Inflammatory macrophage (primary cell): ENCODE data around the gene KRT4.
"Not testable (repeated sequence)": the region's sequence is repeated elsewhere in the genome, so short reads cannot be mapped to it uniquely, and the experiment has no call there.

Experiments
- DNase-seq, 2 donors: peaks; one replicate each; pipeline ENCODE4 v3.0.0-alpha.2; 2020 to 2022
- total RNA-seq, 18 experiments: gene quantifications; one replicate each; lab custom pipeline; 2026; ENCODE audit warnings: mixed read lengths in 6 of 18, inconsistent platforms in 2 of 18; lab: John Stamatoyannopoulos, UW

The KRT4 gene
- total RNA-seq: 0 to 2.1 (median 0.20) reads per million in 18 experiments

DNA sequence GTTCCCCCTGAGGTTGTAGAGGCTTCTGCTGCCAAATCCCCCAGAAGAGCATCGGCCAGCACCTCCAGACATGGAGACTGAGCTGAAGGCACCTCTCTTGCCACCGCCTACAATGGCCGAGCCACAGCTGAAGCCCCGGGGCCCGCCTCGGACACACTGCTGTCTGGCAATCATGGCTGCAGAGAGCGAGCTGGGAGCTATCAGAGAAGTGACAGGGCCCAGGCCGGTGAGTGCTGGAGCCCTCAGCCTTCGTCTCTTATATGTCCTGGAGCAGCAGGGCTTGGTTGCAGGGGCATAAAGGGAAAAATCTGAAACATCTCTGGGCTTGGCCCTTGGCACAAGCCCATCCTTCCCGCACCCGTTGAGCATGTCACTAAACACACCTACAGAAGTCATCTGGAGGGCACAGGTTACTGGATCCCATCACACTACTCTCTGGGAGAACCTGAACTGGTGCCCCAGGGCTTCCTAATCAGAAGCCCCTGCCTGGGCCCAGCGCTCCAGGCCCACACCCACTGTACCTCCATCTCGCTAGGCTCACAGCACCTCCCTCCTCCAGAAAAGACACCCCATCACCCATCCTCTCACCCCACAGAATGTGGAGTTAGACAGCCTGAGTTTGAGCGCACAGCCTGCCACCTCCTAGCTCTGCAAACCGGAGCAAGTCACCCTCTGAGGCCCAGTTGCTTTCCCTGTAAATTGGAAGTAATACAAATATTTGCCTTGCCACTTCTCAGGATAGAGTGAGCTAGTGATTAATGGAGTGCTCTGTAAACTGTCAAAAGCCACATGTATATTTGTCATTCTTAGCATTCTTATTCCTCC lies at the start of gene KRT4:
Gene KRT4, minus strand, starts transcription at position 232 of the 825 bp plus-strand sequence. Its CDS starts 58 bp downstream, at position 174.
- DNase-seq: no peak

DNA sequence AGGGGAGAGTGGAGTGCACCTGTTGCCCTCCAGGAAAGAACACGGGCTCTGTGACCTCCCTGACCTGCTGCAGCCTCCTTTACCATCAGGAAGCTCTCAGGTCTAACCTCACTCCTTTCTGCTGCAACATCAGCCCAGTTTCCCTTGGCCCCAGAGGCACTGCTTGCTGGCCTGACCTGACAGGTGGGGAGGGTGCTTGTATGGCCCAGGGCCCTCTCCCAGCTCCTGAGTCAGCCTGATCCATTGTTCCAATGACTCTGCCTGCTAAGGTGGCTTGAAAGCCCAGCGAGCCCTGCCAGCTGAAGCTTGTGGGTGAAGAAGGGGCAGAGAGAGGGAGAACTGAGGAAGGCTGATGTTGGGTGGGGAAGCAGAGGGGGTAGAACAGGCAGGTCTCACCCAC lies 48.1 kb upstream of the KRT4 start:
- DNase-seq: no peak

DNA sequence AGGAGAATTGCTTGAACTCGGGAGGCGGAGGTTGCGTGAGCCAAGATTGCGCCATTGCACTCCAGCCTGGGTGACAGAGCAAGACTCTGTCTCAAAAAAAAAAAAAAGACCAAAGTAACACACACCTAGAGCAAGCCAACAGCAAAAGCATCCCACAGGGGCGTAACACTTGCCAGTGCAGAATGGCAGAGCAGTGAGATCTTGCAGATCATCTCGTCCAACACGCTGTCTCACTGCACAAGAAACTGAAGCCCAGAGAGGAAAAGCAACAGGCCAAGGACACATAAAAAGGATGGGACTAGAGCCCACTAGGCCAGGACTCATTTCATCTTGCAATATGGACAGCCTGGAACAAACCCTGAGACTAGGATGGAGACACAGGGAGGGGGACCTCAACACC lies 47.6 kb upstream of the KRT4 start:
- no peak for DNase-seq

DNA sequence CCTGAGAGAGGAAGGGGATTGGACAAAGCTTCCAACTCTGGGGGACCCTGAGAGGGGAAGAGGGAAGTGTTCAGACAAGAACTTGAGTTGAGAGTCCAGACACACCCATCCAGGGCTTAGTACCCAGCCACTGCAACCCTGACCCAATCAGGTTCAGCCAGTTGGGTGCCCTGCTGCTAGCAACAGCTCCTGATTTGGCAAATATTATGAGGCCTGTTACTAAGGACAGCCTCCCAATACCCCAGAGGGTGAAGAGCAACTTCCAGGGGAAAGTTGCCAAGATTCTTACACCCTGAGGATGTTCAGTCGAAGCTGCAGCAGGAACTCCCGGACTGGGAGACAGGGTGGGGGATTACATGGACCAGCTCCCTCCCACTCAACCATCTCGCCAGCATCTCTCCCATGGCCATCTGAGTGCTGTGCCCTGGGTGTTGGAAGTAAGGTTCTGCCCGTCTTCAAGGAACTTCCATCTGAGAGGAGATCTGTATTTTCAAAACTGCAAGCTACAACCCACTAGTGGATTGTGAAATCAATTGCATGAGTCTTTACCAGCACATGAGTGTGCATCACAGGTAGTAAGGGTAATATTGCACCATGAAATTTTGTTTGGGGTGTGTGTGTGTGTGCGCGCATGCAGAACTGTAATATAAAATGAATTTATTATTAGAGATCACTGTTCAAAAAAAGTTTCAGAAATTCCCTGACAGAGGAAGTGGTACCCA lies 46.3 kb upstream of the KRT4 start:
- DNase-seq: peak; percentile 82 to 87

DNA sequence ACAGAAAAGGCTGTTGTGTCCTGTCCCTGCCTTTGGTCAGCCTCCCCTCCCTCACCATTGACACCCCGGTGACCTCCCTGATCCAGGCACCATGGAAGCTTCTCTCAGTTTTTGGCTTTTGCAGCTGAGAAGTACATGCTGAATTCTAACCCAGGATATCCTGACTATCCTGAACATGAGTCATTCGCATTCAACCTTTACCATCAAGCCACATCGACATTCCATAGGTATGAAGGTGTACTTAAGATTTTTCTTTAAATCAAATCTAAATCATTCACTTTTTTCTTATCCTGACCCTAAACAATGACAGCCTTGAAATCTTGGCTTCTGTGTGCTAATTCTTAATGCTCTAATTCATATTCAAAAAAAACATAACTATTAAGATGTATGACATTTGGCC lies 43.6 kb upstream of the KRT4 start:
- DNase-seq: no peak

DNA sequence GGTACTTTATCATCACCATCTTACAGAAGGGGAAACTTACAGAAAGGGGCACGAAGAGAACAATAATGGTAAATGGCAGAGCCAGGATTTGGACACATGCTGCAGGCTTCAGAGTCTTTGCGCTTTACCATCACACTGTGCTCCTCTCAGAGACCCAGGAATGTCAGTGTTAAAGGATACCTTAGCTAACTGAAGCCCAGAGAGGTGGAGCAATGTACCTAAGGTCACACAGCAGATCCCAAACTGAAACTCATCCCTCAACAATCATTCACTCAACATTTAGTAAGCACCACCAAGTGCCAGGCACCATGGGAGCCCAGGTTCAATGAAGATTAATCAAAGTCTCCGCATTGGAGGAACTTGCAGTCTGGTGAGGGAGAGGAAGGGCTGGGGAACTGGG lies 42.9 kb upstream of the KRT4 start:
- DNase-seq: no peak

DNA sequence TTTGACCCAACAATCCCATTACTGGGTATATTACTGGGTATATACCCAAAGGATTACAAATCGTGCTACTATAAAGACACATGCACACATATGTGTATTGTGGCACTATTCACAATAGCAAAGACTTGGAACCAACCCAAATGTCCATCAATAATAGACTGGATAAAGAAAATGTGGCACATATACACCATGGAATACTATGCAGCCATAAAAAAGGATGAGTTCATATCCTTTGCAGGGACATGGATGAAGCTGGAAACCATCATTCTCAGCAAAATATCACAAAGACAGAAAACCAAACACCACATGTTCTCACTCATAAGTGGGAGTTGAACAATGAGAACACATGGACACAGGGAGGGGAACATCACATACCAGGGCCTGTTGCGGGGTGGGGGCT lies 42.2 kb upstream of the KRT4 start:
- DNase-seq: not testable (repeated sequence)

DNA sequence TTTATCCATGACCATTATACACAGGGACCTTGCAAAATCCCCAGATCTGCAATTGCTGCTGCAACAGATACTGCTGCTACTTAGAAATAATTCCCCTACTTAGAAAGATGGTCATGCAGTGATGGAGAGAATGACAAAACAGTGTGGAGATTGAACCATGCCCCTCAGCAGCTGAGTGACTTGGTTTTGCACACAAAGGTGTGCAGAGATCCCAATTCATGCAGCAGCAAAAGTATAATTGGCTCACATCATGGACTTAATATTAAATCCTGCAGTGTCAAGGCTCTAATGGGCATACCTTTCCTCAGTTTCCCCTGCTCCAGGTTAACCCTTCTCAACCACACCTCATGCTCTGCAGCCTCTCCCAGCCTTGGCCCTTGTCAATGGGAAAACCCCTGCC lies 37.9 kb upstream of the KRT4 start:
- no peak for DNase-seq

DNA sequence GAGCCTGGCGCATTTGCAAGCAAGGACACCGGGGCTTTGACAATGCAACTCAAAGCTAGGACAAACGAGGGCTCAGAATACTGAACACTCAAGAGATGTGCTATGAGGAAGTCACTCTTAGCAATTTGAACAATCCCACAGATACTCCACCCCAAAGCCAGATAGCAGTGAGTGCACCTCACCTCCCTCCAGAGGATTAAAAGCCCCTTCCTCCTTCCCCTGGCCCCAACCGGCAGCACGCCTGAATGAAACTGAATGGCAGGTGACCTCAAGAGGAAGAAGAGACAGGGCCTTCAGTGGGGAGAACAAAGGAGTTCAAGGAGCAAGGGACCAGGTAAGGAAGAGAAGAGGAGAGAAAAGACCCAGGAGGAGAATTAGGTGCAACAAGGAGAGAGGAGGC lies 36.8 kb upstream of the KRT4 start:
- no peak for DNase-seq

DNA sequence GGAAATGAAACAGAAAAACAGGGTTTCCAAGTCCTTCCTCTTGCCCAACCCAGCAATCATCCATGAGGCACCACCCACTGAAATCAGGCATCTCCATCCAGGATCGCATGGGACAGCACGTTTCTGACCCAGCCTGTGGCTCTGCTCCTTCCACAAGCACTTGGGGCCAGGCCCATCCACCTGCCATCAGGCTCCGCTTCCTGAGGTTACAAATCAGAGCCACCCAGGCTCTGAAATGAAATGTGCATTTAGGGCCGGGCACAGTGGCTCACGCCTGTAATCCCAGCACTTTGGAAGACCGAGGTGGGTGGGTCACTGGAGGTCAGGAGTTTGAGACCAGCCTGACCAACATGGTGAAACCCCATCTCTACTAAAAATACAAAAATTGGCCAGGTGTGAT lies 35.6 kb upstream of the KRT4 start:
- no peak for DNase-seq

DNA sequence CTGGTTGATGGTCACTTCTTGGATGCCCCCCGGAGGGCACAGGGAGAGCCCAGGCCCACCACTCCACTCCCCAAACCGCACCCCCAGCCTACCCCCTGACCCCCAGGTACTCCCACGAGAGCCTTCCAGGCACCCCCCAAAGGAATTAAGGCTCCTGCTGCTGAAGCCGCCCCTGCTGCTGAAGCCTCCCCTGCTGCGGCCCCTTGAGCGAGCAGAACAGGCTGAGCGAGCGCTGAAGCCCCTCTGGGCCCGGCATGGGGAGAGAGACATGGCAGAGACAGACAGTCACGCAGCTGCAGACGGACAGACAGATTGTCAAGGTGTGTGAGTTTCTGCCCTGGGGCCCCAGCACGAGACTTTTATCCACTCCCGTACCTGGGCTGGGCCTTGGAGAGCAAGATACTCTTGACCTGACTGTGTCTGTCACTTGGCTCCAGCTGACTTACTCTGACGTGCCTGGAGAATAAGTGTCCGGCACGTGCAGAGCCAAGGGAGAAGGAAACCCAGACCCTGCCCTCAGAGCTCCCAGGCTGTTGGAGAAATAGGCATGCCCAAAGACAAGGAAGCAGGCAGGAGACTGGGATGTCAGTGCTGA lies 34.8 kb upstream of the KRT4 start, which contains the start of gene KRT78:
Gene KRT78, minus strand, starts transcription at position 334 of the 595 bp plus-strand sequence. Its CDS starts 64 bp downstream, at position 270.
- no peak for DNase-seq

DNA sequence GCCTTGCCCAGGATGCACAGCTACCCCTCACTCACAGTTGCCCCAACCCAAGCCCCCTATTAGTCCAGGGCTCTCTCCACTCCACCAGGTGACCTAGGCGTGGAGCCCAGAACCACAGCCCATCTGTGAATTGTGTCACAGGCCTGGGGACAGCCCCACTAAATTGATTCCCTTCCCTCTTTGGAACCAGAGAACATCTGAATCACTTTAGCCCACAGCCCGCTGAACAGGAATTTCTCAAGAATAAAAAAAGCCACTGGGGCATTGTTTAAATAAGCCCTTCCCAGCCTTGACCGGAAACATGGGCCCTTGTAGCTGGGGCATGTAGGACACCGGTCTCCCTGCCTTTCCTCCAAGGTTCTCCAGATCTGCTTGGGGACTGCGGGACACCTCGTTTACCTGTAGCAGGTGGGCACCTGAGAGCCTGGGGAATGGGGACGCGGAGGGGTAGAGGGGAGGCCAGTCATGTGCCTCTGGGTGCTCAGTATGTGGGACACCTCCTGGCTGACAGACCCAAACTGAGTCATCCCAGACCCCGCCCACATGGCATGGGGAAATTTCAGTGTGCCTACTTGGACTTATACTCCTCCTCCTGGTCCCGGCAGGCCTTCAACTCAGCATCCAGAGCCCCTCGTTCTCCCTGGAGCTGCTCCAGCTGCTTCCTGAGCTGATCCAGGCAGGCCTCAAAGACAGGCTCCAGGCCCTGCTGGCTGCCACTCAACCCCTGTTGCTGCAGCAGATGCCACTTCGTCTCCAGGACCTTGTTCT lies 33.6 kb upstream of the KRT4 start:
- peak; percentile 74 to 89 for DNase-seq

DNA sequence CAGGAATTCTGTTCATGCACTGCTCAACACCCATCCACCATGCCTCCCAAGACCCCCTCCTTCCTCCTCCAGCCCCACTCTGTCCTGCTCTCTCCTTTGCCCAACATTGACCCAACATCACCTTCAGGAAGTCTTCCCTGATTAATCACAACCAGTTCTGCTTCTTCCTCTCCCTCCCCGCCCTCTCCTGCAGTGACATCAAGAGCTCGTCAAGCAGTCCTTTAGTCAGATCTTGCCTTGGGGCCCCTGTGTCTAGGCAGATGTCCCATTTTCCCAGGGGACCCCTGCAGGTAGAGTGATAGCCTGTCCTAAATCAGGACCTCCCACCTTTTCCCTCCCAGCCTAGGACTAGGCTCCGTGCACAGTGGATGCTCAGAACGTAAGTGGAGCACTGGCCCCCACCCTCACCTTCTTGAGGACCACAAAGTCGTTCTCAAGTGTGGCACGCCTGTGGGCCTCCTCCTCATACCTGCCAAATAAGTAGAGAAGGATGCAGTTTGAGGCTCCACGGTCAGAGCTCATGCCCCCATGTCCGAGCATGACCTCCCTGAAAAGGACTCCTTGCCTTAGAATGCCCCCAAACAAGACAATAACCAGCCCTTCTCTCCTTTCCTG lies 32.5 kb upstream of the KRT4 start:
- DNase-seq: peak; percentile 7 to 44

DNA sequence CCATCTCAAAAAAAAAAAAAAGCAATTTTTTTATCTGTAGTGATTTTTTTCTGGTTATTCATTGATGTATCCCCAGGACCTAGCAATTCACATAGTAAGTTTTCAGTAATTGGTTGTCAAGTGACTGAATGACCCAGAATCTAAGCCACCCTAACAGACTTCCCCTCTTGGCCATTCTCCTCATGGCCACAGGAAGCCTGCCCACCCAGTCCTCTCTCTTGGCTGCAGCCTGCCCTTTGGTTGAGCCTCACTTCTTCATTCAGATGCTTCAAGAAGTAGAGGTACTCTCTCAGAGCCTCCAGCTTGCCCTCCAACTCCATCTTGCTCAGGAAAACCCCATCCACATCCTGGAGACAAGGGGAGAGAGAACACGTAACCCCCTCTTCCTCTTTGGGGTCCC lies 32.0 kb upstream of the KRT4 start:
- peak; percentile 54 to 71 for DNase-seq

DNA sequence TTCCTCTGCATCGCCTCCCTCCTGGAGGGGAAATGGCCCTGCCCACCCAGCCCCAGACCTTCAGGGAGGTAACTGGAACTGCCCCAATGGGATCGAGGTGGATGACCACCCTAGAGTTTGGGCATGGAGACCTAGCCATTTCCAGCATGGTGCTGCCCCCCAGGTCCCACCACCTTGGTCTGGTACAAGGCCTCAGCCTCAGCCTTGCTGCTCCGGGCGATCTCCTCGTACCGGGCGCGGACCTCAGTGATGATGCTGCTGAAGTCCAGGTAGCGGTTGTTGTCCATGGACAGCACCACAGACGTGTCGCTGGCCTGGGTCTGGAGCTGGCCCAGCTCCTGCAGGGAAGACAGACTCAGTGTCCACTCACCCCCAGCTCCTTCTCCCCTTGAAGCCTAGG lies 30.5 kb upstream of the KRT4 start:
- no peak for DNase-seq

DNA sequence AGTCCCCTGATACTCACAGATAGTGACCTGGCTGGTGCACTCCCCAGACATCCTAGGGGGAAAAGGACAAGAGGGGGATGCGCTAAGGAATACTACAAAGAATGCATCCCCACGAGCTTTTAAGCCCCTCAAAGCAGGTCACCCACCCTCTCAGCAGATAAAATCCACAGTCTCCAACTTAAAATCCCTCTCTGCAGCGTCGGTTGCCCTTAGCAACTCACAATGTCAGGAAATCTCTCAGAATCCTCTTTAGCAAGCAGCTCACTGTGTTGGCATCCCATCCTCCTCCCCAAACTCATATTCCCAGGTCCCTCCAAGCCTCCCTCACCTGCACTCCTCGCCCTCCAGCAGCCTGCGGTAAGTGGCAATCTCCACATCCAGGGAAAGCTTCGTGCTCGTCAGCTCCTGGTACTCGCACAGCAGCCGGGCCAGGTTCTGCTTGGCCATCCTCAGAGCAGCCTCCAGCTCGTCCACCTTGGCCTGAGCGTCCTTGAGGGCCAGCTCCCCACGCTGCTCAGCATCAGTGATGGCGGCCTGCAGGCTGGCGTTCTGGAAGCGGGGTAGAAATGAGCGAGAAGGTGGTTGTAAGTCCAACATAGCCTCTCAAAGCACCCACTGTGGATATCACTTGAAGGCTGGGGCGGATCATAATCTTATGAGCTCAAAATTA lies 25.7 kb upstream of the KRT4 start:
- no peak for DNase-seq

DNA sequence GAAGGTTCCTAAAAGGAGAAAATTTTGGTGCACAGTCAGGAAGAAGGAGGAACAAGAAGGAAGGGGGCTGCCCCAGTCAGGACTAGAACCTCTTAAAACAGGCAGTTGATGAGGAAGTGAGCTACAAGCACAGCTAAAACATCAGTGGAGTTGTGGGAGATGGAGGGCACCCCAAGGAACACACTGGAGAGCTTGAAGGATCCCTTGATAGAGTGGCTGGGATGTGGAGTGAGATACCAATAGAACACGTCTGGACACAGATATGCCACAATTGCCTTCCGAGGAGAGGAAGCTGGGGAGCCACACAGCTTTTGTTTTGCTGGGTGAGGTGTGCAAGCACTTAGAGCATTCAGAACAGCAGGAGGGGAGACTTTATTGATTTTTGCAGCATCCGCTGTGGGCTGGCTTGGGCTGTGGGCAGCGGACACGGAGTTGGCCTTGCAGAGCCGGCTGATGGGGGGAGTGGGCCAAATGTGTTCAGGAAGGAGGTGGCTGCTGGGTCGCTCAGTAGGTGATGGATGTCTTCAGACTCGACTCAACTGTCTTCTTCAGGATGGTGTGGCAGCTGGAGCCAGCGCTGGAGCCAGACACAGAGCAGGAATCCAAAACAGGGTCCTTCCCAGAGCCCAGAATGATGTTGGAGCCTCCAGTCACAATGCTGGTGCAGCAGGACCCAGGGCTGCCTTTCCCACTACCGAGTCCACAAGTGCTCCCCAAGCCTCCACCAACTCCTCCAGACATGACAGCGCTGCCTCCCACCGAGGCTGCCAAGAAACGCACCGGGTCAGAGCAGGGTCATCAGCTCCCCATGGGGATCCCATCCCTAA lies 24.9 kb upstream of the KRT4 start:
- DNase-seq: peak; percentile 44 to 77

DNA sequence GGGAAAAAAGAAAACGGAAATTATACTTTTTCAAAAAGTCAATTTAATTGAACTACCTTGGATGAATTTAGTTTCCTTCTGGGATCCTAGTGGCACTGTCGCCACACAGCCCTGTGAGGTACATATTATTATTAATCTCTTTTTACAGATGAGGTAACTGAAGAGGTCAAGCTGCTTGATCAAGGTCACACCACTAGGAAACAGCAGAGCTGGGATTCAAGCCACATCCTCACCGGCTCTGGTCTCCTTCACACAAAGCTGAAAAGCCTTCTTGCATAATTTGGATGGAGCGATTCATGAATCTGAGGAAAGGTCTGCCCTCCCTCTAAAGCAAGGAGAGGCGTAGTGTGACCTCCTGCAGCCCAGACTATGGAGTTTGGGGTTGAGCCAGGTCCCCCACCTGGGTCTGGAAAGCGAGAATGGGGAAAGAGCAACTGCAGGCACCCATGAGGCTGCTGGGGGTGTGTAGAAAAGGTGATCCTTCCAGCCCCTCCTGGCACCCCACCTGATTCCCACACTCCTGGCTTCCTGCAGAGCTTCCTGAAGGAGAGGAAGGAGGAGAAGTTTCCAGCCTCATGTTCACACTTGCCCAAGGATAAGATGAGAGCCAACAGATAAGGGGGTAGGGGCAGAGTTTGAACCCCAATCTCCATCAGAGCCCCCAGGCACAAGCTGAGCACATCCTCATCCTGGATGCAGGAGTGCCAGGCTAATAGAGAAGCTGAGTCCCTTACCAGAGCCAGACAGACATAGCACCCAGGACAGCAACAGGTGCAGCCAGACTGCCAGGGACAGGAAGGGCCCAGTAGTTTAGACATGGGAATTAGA lies 24.1 kb upstream of the KRT4 start:
- peak in 1 of 2 donors; percentile 30 for DNase-seq

DNA sequence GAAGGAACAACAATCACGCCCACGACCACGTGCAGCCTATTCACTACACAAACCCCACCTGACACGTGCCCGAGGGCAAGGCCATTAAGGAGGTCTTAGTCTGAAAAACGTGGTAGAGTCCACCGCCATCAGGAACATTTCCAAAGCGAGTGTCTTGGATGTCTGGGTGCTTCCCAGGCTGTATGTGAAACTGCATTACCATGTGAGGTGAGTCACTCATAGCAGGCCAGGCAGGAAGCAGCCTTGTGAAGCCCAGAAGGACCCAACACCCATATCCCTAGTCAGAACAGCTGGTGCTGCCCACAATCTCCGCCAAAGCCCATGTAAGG lies 23.5 kb upstream of the KRT4 start:
- peak; percentile 68 to 90 for DNase-seq
